MCF 10A (cell line): ENCODE measurements around the gene IGSF23. TPM values are rescaled to one million over a fixed set of nuclear protein-coding genes. Genes with fewer than 3 reads are reported as not detected.

ENCODE experiments used
- Bru-seq: library from RNA; stranded (reverse); fragments of 400-500 nt; gene quantifications from one replicate; lab custom pipeline; 2021; lab: Mats Ljungman, UMichigan
- BruChase-seq, 2 experiments: library from RNA; stranded (reverse); fragments of 400-500 nt; gene quantifications; one replicate each; lab custom pipeline; 2021; lab: Mats Ljungman, UMichigan
- BruUV-seq: library from RNA; stranded (reverse); fragments of 400-500 nt; replicated peaks from 2 replicates; lab custom pipeline; 2021; lab: Mats Ljungman, UMichigan
- CTCF ChIA-PET: fragments of 300-600 bp; sonication (Branson Sonifier 250); formaldehyde crosslinking; extraction: SDS; loops from one replicate; lab custom pipeline; 2021; ENCODE audit warnings: antibody characterized with exemption, inconsistent platforms; lab: Yijun Ruan, JAX
- POLR2A ChIA-PET: fragments of 300-600, 350-650 bp; sonication (Branson Sonifier 250); formaldehyde crosslinking; extraction: SDS; loops from one replicate; lab custom pipeline; 2020; ENCODE audit warnings: antibody characterized with exemption, inconsistent platforms; lab: Yijun Ruan, JAX
- DNase-seq: peaks from one replicate; pipeline ENCODE4 v3.0.0-alpha.2; 2018; ENCODE audit not compliant: unreplicated experiment
- H3K27ac Mint-ChIP-seq: one replicate; pipeline ENCODE4 v1.8.0; 2022; ENCODE audit warnings: mild to moderate bottlenecking, low read depth, mixed read lengths; ENCODE audit not compliant: unreplicated experiment
- H3K27me3 Mint-ChIP-seq: one replicate; pipeline ENCODE4 v1.8.0; 2022; ENCODE audit warnings: mixed read lengths; ENCODE audit not compliant: insufficient read depth, unreplicated experiment
- H3K36me3 Mint-ChIP-seq: one replicate; pipeline ENCODE4 v1.8.0; 2022; ENCODE audit warnings: mild to moderate bottlenecking, moderate library complexity, mixed read lengths; ENCODE audit not compliant: insufficient read depth, unreplicated experiment
- H3K4me1 Mint-ChIP-seq: one replicate; pipeline ENCODE4 v1.8.0; 2022; ENCODE audit warnings: mixed read lengths; ENCODE audit not compliant: insufficient read depth, unreplicated experiment
- H3K4me3 Mint-ChIP-seq: one replicate; pipeline ENCODE4 v1.8.0; 2022; ENCODE audit warnings: mild to moderate bottlenecking, moderate library complexity, mixed read lengths; ENCODE audit not compliant: unreplicated experiment
- H3K9me3 Mint-ChIP-seq: one replicate; pipeline ENCODE4 v1.8.0; 2022; ENCODE audit warnings: mixed read lengths; ENCODE audit not compliant: unreplicated experiment
- CTCF ChIP-seq: fragments of 200-600 bp; IDR thresholded peaks from one replicate; pipeline ENCODE4 v1.8.0; 2022; ENCODE audit warnings: antibody characterized with exemption, mild to moderate bottlenecking; ENCODE audit not compliant: unreplicated experiment
- intact Hi-C: fragments of 100-400 bp; cut with micrococcal nuclease; formaldehyde crosslinking; loops from 2 replicates; pipeline ENCODE4 v1.14.1; 2022
- long read RNA-seq: library from polyadenylated mRNA; stranded (forward); transcript quantifications from one replicate; pipeline ENCODE4 v2.0.0, GENCODE V29; 2022
- total RNA-seq: library from RNA; stranded (reverse); gene quantifications from 2 replicates; pipeline ENCODE4 v1.2.3, GENCODE V29; 2022

Gene IGSF23
- total RNA-seq = not detected in 2 replicates
- not detected for Bru-seq, nascent RNA
- not detected for BruChase-seq, experiment 1, labeled RNA remaining after a 6-hour chase
- BruChase-seq, experiment 2, labeled RNA remaining after a 2-hour chase = not detected
- long read RNA-seq, partial matches to known transcripts = 0 of 2 reads
- long read RNA-seq, other reads (novel, unspliced or antisense) = 2 of 2 reads

GRCh38 chr19:44613295-44614178 lies at the start of gene IGSF23:
TSS of gene IGSF23 (plus strand) at chr19:44613563. CDS start at chr19:44613646, 83 bp downstream.
- intact Hi-C loops = no loop called here

GRCh38 chr19:44566984-44567383 lies 46.4 kb upstream of the IGSF23 start:
- H3K4me1 Mint-ChIP-seq = peaks cover 6% of the 10 kb centered on the region
- no peak overlapping the region for H3K4me3 Mint-ChIP-seq
- no peaks in the 10 kb centered on the region for H3K36me3 Mint-ChIP-seq
- TF ChIP-seq CTCF = no peak
- POLR2A ChIA-PET = no interaction called here
- no peak overlapping the region for H3K27ac Mint-ChIP-seq
- peaks cover 42% of the 10 kb centered on the region for H3K27me3 Mint-ChIP-seq
- DNase-seq = no peak
- CTCF ChIA-PET = interaction anchor here (0.6 to 1.2 kb wide), 3 partner anchors 55 to 174 kb away, joined by 3 to 4 read pairs (median 3); no protein-coding TSS in a partner anchor
- intact Hi-C loops = no loop called here
- BruUV-seq = no TSS peak
- H3K9me3 Mint-ChIP-seq = no peaks in the 10 kb centered on the region

More at GRCh38 chr19:44613295-44614178, at the start of gene IGSF23:
- no peak for TF ChIP-seq CTCF
- no peak for DNase-seq
- no peaks in the 10 kb centered on the region for H3K4me1 Mint-ChIP-seq
- CTCF ChIA-PET = interaction anchor here (0.6 to 1.1 kb wide), 3 partner anchors 9 to 42 kb away, joined by 3 to 7 read pairs (median 4); no protein-coding TSS in a partner anchor
- H3K27ac Mint-ChIP-seq = no peak within 1 kb of the TSS
- H3K4me3 Mint-ChIP-seq = no peak within 1 kb of the TSS
- no peaks in the 10 kb centered on the region for H3K36me3 Mint-ChIP-seq
- H3K27me3 Mint-ChIP-seq = no peaks in the 10 kb centered on the region
- POLR2A ChIA-PET = interaction anchor here (0.7 kb wide), 1 partner anchor 115 kb away, joined by 3 read pairs; no protein-coding TSS in a partner anchor
- BruUV-seq = no TSS peak
- no peaks in the 10 kb centered on the region for H3K9me3 Mint-ChIP-seq

- intact Hi-C loops = no loop called here
- CTCF ChIA-PET = interaction anchor here (0.5 to 1.2 kb wide), 3 partner anchors 56 to 300 kb away, joined by 3 to 4 read pairs (median 3); no protein-coding TSS in a partner anchor
Measured at GRCh38 chr19:44567745-44568144, 45.6 kb upstream of the IGSF23 start.

More at GRCh38 chr19:44567745-44568144, 45.6 kb upstream of the IGSF23 start:
- peaks cover 42% of the 10 kb centered on the region for H3K27me3 Mint-ChIP-seq
- POLR2A ChIA-PET = no interaction called here
- H3K27ac Mint-ChIP-seq = no peak overlapping the region
- TF ChIP-seq CTCF = no peak
- no peaks in the 10 kb centered on the region for H3K9me3 Mint-ChIP-seq
- no peak for DNase-seq
- H3K4me3 Mint-ChIP-seq = no peak overlapping the region
- H3K36me3 Mint-ChIP-seq = no peaks in the 10 kb centered on the region
- BruUV-seq = no TSS peak
- peaks cover 6% of the 10 kb centered on the region for H3K4me1 Mint-ChIP-seq
